Prostate gland (tissue), 2 donors: ENCODE data around the gene LAMP1. TPM values are rescaled to one million over a fixed set of nuclear protein-coding genes. Genes with fewer than 3 reads are reported as not detected.
"Not testable (repeated sequence)": the region's sequence is repeated elsewhere in the genome, so short reads cannot be mapped to it uniquely, and the experiment has no call there.

Experiments used
- DNase-seq: peaks from one replicate; pipeline ENCODE4 v3.0.0-alpha.2; 2019; ENCODE audit warnings: low spot score
- H3K27ac ChIP-seq, 2 donors: fragments of 200-600 bp; sonication (generic); 2 replicates each; pipeline ENCODE4 v1.5.1; 2017 to 2019
- H3K27me3 ChIP-seq: fragments of 200-600 bp; sonication (generic); replicated peaks from 2 replicates; pipeline ENCODE4 v1.5.1; 2019; ENCODE audit not compliant: insufficient read depth
- H3K36me3 ChIP-seq, 2 donors: fragments of 200-600 bp; sonication (generic); 1 replicate in 1 of 2; 2 replicates in 1 of 2; pipeline versions ENCODE4 v1.5.1 to v1.8.1; 2017 to 2019
- H3K4me1 ChIP-seq: fragments of 200-600 bp; sonication (generic); replicated peaks from 2 replicates; pipeline ENCODE4 v1.5.1; 2019
- H3K4me3 ChIP-seq, 2 donors: fragments of 200-600 bp; sonication (generic); 2 replicates each; pipeline ENCODE4 v1.5.1; 2017 to 2019
- H3K9me3 ChIP-seq: fragments of 200-600 bp; sonication (generic); 2 replicates; pipeline ENCODE4 v1.5.1; 2017
- CTCF ChIP-seq, 4 experiments: fragments of 200-600 bp in 2 of 4; fragments of 450-650 bp in 2 of 4; sonication (generic) in 2 of 4; IDR thresholded peaks; 1 replicate in 3 of 4; 2 replicates in 1 of 4; pipeline ENCODE4 v1.5.1; 2016 to 2019; ENCODE audit warnings: antibody characterized with exemption in 4 of 4, mild to moderate bottlenecking in 2 of 4, moderate library complexity in 2 of 4
- POLR2A ChIP-seq: fragments of 450-650 bp; IDR thresholded peaks from one replicate; pipeline ENCODE4 v1.6.1; 2016; ENCODE audit warnings: antibody characterized with exemption, mild to moderate bottlenecking
- POLR2AphosphoS5 ChIP-seq: sonication (generic); formaldehyde crosslinking; IDR thresholded peaks from one replicate; pipeline ENCODE4 v1.6.1; 2017; ENCODE audit warnings: antibody characterized with exemption
- WGBS: methylation state at CpG from one replicate; pipeline ENCODE4 v1.1.5; 2018; 5-methylcytosine and 5-hydroxymethylcytosine counted together
- intact Hi-C: fragments of 100-400 bp; cut with DNase I; formaldehyde crosslinking; loops from one replicate; pipeline ENCODE4 v1.14.2; 2022
- total RNA-seq, 2 donors: library from RNA; depleted of rRNA; stranded (reverse); fragments of >200 nt; gene quantifications; one replicate each; pipeline ENCODE4 v1.1.0, GENCODE V29; 2016

The LAMP1 gene
- total RNA-seq, 2 donors from 2014 or later: 214 to 246 TPM

- no peak for TF ChIP-seq POLR2AphosphoS5
- TF ChIP-seq POLR2A: no peak
- no peak for TF ChIP-seq CTCF (IDR thresholded peaks at IDR 0.05)
- peaks cover 0 to 1% of the 10 kb centered on the region in 2 donors for H3K36me3 ChIP-seq
- H3K4me3 ChIP-seq: no peak overlapping the region
- H3K4me1 ChIP-seq: no peaks in the 10 kb centered on the region
- DNase-seq: no peak
- no peaks in the 10 kb centered on the region for H3K27me3 ChIP-seq
- H3K27ac ChIP-seq: no peak overlapping the region
- 96% methylated on average over 15 of the region's 15 CpGs for WGBS
- H3K9me3 ChIP-seq: no peaks in the 10 kb centered on the region
- intact Hi-C loops: no loop called here
These were observed 41.4 kb downstream of the LAMP1 start for GRCh38 chr13:113338451-113338850.

GRCh38 chr13:113342820-113343691, 46.0 kb downstream of the LAMP1 start:
- H3K27ac ChIP-seq: no peak overlapping the region
- H3K4me1 ChIP-seq: no peaks in the 10 kb centered on the region
- no peaks in the 10 kb centered on the region for H3K9me3 ChIP-seq
- H3K4me3 ChIP-seq: no peak overlapping the region
- 94% methylated on average over 34 of the region's 34 CpGs for WGBS
- no peak for DNase-seq
- intact Hi-C loops: no loop called here
- H3K27me3 ChIP-seq: no peaks in the 10 kb centered on the region
- TF ChIP-seq POLR2A (no peak), CTCF (IDR thresholded peaks at IDR 0.05) (no peak), POLR2AphosphoS5 (no peak)
- peaks cover 0 to 7% of the 10 kb centered on the region in 2 donors for H3K36me3 ChIP-seq

GRCh38 chr13:113343692-113343968, 46.6 kb downstream of the LAMP1 start:
- intact Hi-C loops: no loop called here
- Histone ChIP-seq H3K4me1 (no peaks in the 10 kb centered on the region), H3K27ac (no peak overlapping the region), H3K4me3 (no peak overlapping the region), H3K36me3 (peaks cover 0 to 7% of the 10 kb centered on the region in 2 donors), H3K9me3 (no peaks in the 10 kb centered on the region), H3K27me3 (no peaks in the 10 kb centered on the region)
- TF ChIP-seq POLR2AphosphoS5 (no peak), POLR2A (no peak), CTCF (IDR thresholded peaks at IDR 0.05) (no peak)
- DNase-seq: no peak
- WGBS: 99% methylated on average over 7 of the region's 7 CpGs

- H3K27ac ChIP-seq: no peak overlapping the region
- H3K27me3 ChIP-seq: no peaks in the 10 kb centered on the region
- WGBS: 97% methylated on average over 17 of the region's 17 CpGs
- no peaks in the 10 kb centered on the region for H3K9me3 ChIP-seq
- no peak for DNase-seq
- H3K4me3 ChIP-seq: no peak overlapping the region
- TF ChIP-seq CTCF (IDR thresholded peaks at IDR 0.05) (no peak), POLR2A (no peak), POLR2AphosphoS5 (no peak)
- intact Hi-C loops: no loop called here
- peaks cover 0 to 7% of the 10 kb centered on the region in 2 donors for H3K36me3 ChIP-seq
- H3K4me1 ChIP-seq: no peaks in the 10 kb centered on the region
These were observed 48.4 kb downstream of the LAMP1 start for GRCh38 chr13:113345486-113345885.

GRCh38 chr13:113347736-113348225, 50.7 kb downstream of the LAMP1 start:
- H3K9me3 ChIP-seq, H3K27ac ChIP-seq, H3K4me3 ChIP-seq, DNase-seq, intact Hi-C loops, H3K4me1 ChIP-seq, H3K27me3 ChIP-seq, H3K36me3 ChIP-seq: not testable (repeated sequence)
- WGBS: 95% methylated on average over 19 of the region's 19 CpGs
